Pancreas (tissue), 10 donors: ENCODE data around the gene RGL2. TPM values are rescaled to one million over a fixed set of nuclear protein-coding genes. Genes with fewer than 3 reads are reported as not detected.
A peak's percentile ranks its signal among the peaks of the same experiment; 100 is the strongest.

Experiments used
- ATAC-seq, 4 donors: fragments of 200-7000 bp; cut with Tn5 transposase; one replicate each; pipeline versions ENCODE4 v1.8.0 to v1.9.1; 2020; ENCODE audit warnings: mild to moderate bottlenecking in 4 of 4, moderate library complexity in 4 of 4
- DNase-seq, 6 donors: peaks; one replicate each; pipeline ENCODE4 v3.0.0-alpha.2; 2020
- FAIRE-seq: peaks from 2 replicates; lab custom pipeline; 2012; peaks lifted over from hg19 to GRCh38; lab: Jason Lieb, UNC
- H3K27ac ChIP-seq, 4 donors: fragments of 200-600 bp; sonication (generic); 1 replicate in 3 of 4; 2 replicates in 1 of 4; pipeline versions ENCODE4 v1.5.0 to v1.8.0; 2020
- H3K27me3 ChIP-seq, 4 donors: fragments of 200-600 bp; one replicate each; pipeline ENCODE4 v1.8.0; 2021
- H3K36me3 ChIP-seq, 3 donors: fragments of 200-600 bp; sonication (generic) in 1 of 3; one replicate each; pipeline versions ENCODE4 v1.5.0 to v1.8.0; 2020 to 2021
- H3K4me1 ChIP-seq, 3 donors: fragments of 200-600 bp; one replicate each; pipeline ENCODE4 v1.8.0; 2021
- H3K4me3 ChIP-seq, 4 donors: fragments of 200-600 bp; sonication (generic) in 2 of 4; one replicate each; pipeline versions ENCODE4 v1.5.0 to v1.8.0; 2020 to 2021
- H3K9me3 ChIP-seq, 4 donors: fragments of 200-600 bp; one replicate each; pipeline ENCODE4 v1.8.0; 2021
- WGBS, 2 donors: extraction: QIAGEN DNeasy Blood & Tissue Kit; methylation state at CpG; one replicate each; pipeline ENCODE4 v1.1.7; 2013; 5-methylcytosine and 5-hydroxymethylcytosine counted together
- intact Hi-C, 3 donors: fragments of 100-400 bp; cut with DNase I; formaldehyde crosslinking; loops; one replicate each; pipeline versions ENCODE4 v1.11.1 to v1.14.2; 2022
- polyA plus RNA-seq, 2 donors: library from polyadenylated mRNA; stranded (reverse); fragments of 200-250 nt; gene quantifications; one replicate each; pipeline ENCODE4 v1.2.3, GENCODE V29; 2013
- total RNA-seq, 6 donors: library from RNA; stranded (reverse); fragmentation: NEBNext Ultra II Directional in 4 of 6; extraction: Animal tissue kit (Norgen Biotek cat#: 25700) in 4 of 6; gene quantifications; one replicate each; pipeline versions ENCODE4 v1.2.1 to v1.2.4, GENCODE V29; 2021 to 2023
- TF ChIP-seq, protein P1 (sequence below), 4 donors: fragments of 200-600 bp; sonication (generic) in 3 of 4; IDR thresholded peaks; one replicate each; pipeline versions ENCODE4 v1.5.0 to v1.8.0; 2021; ENCODE audit warnings: antibody characterized with exemption in 4 of 4
- donor health status: healthy with polysubstance abuse.
- donor health status: DM: no; HTN: no; CAD: no; lungs with moderate emphysema.
- donor health status: DM: no; HTN: no; CAD: no.
- donor health status: control.
- donor health status: control.
- donor health status: Bipolar disorder and iron deficiency.
- donor health status: DM: yes; HTN: yes; CAD: no.
- donor health status: DM: no; HTN: no; CAD: no.
- donor health status: DM: no; HTN: no; CAD: no.
- donor health status: DM: yes; HTN: yes; CAD: no.

The RGL2 gene
- total and polyA plus RNA-seq, 8 donors: 24.5 to 121 (median 32.1) TPM

GRCh38 chr6:33314943-33315792 is 16.4 kb upstream of the RGL2 start:
- peaks cover 6 to 42% (median 10%) of the 10 kb centered on the region in 3 donors for H3K4me1 ChIP-seq
- H3K27me3 ChIP-seq: no peaks in the 10 kb centered on the region
- no peak for ATAC-seq

GRCh38 chr6:33314515-33314942 is 15.8 kb upstream of the RGL2 start:
- TF ChIP-seq, protein P1, sequence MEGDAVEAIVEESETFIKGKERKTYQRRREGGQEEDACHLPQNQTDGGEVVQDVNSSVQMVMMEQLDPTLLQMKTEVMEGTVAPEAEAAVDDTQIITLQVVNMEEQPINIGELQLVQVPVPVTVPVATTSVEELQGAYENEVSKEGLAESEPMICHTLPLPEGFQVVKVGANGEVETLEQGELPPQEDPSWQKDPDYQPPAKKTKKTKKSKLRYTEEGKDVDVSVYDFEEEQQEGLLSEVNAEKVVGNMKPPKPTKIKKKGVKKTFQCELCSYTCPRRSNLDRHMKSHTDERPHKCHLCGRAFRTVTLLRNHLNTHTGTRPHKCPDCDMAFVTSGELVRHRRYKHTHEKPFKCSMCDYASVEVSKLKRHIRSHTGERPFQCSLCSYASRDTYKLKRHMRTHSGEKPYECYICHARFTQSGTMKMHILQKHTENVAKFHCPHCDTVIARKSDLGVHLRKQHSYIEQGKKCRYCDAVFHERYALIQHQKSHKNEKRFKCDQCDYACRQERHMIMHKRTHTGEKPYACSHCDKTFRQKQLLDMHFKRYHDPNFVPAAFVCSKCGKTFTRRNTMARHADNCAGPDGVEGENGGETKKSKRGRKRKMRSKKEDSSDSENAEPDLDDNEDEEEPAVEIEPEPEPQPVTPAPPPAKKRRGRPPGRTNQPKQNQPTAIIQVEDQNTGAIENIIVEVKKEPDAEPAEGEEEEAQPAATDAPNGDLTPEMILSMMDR (IDR thresholded peaks at IDR 0.05): no peak
- ATAC-seq (peak; percentile 2 to 11 (median 4)), DNase-seq (peak in 4 of 6 donors; percentile 48 to 72 (median 52)), FAIRE-seq (no peak)
- WGBS, 2 donors: 5 to 9% methylated on average over 10 of the region's 10 CpGs
- peaks cover 6 to 39% (median 10%) of the 10 kb centered on the region in 3 donors for H3K4me1 ChIP-seq
- peaks cover 0 to 4% (median 0%) of the 10 kb centered on the region in 3 donors for H3K36me3 ChIP-seq
- H3K27me3 ChIP-seq: no peaks in the 10 kb centered on the region
- no peaks in the 10 kb centered on the region for H3K9me3 ChIP-seq
- peak overlapping the region in 3 of 4 donors; percentile 65 to 89 (median 82) for H3K4me3 ChIP-seq
- peak overlapping the region; percentile 80 to 97 (median 92) for H3K27ac ChIP-seq
- intact Hi-C loops: no loop called here

More at GRCh38 chr6:33314943-33315792, 16.4 kb upstream of the RGL2 start:
- Histone ChIP-seq H3K4me3 (peak overlapping the region in 2 of 4 donors; percentile 82 to 89), H3K9me3 (no peaks in the 10 kb centered on the region), H3K36me3 (peaks cover 0 to 10% (median 0%) of the 10 kb centered on the region in 3 donors), H3K27ac (peak overlapping the region; percentile 80 to 97 (median 92))
- 35 to 44% methylated on average over 47 of the region's 47 CpGs for WGBS, 2 donors
- no peak for FAIRE-seq
- TF ChIP-seq, protein P1 (IDR thresholded peaks at IDR 0.05): no peak
- DNase-seq: peak; percentile 27 to 77 (median 58)
- intact Hi-C loops: no loop called here

DNA sequence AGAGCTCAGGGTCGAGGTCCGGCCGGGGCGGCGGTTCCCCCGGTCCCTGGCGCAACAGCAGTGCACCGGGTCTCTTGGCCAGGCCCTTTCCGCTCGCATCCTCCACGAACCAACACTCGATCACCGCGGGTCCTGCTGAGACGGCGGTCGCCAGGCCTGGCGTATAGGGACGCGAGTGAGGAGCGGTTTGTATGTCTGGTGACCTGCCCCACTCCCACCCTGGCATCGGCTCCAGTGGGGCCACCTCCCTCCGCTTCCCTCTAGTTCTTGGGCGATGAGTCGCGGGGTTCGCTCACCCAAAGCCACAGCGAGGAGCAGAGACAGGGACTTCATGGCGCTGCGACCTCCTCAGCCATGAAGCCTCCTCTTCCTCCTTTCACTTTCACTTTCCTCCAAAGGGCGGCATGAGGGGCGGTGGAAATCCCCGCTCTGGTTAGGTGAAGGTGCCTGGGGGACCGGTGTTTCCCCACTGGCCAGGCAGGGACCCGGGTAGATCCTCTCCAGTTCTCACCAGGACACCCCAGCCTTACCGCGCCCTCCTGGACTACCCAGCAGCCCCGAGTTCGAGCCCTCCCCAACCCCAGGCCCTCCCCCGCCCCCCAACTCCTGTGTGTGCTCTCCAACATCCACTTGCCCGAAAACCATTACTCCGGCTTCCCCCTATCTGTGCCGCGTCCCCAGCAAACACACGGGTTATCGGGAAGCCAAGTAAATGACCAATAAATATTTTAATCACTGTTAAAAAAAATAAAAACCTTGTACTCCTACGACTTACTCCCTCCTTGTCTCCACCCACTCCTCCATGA is 15.2 kb upstream of the RGL2 start, which contains the start of gene TAPBP:
TAPBP (minus strand) TSS at position 370 of the 806 bp plus-strand sequence; CDS start at position 333, 37 bp downstream.
- TF ChIP-seq, protein P1 (IDR thresholded peaks at IDR 0.05): no peak
- Histone ChIP-seq H3K9me3 (no peaks in the 10 kb centered on the region), H3K4me1 (peaks cover 6 to 38% (median 10%) of the 10 kb centered on the region in 3 donors), H3K27me3 (no peaks in the 10 kb centered on the region), H3K4me3 (peak within 1 kb of the TSS; percentile 65 to 89 (median 82)), H3K36me3 (no peaks in the 10 kb centered on the region), H3K27ac (peak within 1 kb of the TSS; percentile 80 to 97 (median 92))
- DNase-seq: peak; percentile 54 to 84 (median 67)
- WGBS, 2 donors: 0% methylated on average over 33 to 47 of the region's 47 CpGs
- ATAC-seq: peak; percentile 14 to 52 (median 36)
- FAIRE-seq: no peak
- intact Hi-C loops: no loop called here

GRCh38 chr6:33313105-33313708 is 14.5 kb upstream of the RGL2 start:
- no peak for FAIRE-seq
- intact Hi-C loops: no loop called here
- H3K27me3 ChIP-seq: no peaks in the 10 kb centered on the region

More at GRCh38 chr6:33313105-33313708, 14.5 kb upstream of the RGL2 start:
- Histone ChIP-seq H3K9me3 (no peaks in the 10 kb centered on the region), H3K4me1 (peaks cover 6 to 32% (median 10%) of the 10 kb centered on the region in 3 donors), H3K36me3 (no peaks in the 10 kb centered on the region), H3K4me3 (peak overlapping the region; percentile 65 to 89 (median 82)), H3K27ac (peak overlapping the region; percentile 80 to 97 (median 92))
- whole genome bisulfite sequencing, 2 donors: 1% methylated on average over 33 of the region's 33 CpGs
- ATAC-seq: peak; percentile 1 to 14 (median 7)
- TF ChIP-seq, protein P1 (IDR thresholded peaks at IDR 0.05): no peak
- peak; percentile 46 to 86 (median 56) for DNase-seq
